Measurements from ENCODE around the gene IL4R. TPM values are rescaled to one million over a fixed set of nuclear protein-coding genes. Genes with fewer than 3 reads are reported as not detected.
A peak's percentile ranks its signal among the peaks of the same experiment; 100 is the strongest.

Gene IL4R
- total and polyA plus RNA-seq, 2 of the 13 experiments (the other 11 are each of a cell fraction or from before 2014, with no cell fraction given): 15.9 to 49.6 TPM

GRCh38 chr16:27273670-27274423 is 39.9 kb upstream of the IL4R start (continued):
- TF ChIP-seq ZNF407 (CRISPR knock-in tag; IDR thresholded peaks at IDR 0.05; ENCODE audit: not compliant biosample characterization) (no peak), ISX (CRISPR knock-in tag; conservative IDR thresholded peaks at IDR 0.05) (peak; percentile 79; the same call in 1 of the 2 replicates)

Data from HepG2 (cell line).